ENCODE measurements around the gene ACACB. TPM values are rescaled to one million over a fixed set of nuclear protein-coding genes. Genes with fewer than 3 reads are reported as not detected.

Gene ACACB
- total RNA-seq, 2 donors from 2014 or later = 6.8 to 12.7 TPM

GRCh38 chr12:109179927-109180326, 63.5 kb downstream of the ACACB start:
- H3K4me3 Mint-ChIP-seq = no peak overlapping the region
- peak; percentile 27 for DNase-seq
- H3K9me3 Mint-ChIP-seq = peaks cover 11% of the 10 kb centered on the region
- Histone ChIP-seq H3K27me3 (ENCODE audit: control insufficient read depth, insufficient read depth, low read length, poor library complexity, severe bottlenecking) (peaks cover 2% of the 10 kb centered on the region), H3K9me3 (ENCODE audit: control insufficient read depth, low read length) (peaks cover 9% of the 10 kb centered on the region), H3K4me1 (ENCODE audit: control insufficient read depth, insufficient read depth, low read length) (no peaks in the 10 kb centered on the region), H3K36me3 (ENCODE audit: control insufficient read depth, insufficient read depth, low read length) (peaks cover 4% of the 10 kb centered on the region), H3K4me3 (ENCODE audit: low read length) (no peak overlapping the region), H3K27ac (ENCODE audit: low read depth, low read length) (no peak overlapping the region), H3K9ac (ENCODE audit: extremely low read depth, low read length, poor library complexity, severe bottlenecking) (no peak overlapping the region)
- TF ChIP-seq, protein P1, sequence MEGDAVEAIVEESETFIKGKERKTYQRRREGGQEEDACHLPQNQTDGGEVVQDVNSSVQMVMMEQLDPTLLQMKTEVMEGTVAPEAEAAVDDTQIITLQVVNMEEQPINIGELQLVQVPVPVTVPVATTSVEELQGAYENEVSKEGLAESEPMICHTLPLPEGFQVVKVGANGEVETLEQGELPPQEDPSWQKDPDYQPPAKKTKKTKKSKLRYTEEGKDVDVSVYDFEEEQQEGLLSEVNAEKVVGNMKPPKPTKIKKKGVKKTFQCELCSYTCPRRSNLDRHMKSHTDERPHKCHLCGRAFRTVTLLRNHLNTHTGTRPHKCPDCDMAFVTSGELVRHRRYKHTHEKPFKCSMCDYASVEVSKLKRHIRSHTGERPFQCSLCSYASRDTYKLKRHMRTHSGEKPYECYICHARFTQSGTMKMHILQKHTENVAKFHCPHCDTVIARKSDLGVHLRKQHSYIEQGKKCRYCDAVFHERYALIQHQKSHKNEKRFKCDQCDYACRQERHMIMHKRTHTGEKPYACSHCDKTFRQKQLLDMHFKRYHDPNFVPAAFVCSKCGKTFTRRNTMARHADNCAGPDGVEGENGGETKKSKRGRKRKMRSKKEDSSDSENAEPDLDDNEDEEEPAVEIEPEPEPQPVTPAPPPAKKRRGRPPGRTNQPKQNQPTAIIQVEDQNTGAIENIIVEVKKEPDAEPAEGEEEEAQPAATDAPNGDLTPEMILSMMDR (conservative IDR thresholded peaks at IDR 0.05) = no peak
- no peak overlapping the region for H3K27ac Mint-ChIP-seq
- H3K4me1 Mint-ChIP-seq = no peaks in the 10 kb centered on the region
- H3K27me3 Mint-ChIP-seq (ENCODE audit: insufficient read depth) = peaks cover 23% of the 10 kb centered on the region
- 92 to 96% methylated on average over 5 to 6 of the region's 6 CpGs for WGBS, 2 experiments (ENCODE audit: insufficient coverage in 1 of 2, insufficient read length in 1 of 2)
- peaks cover 47% of the 10 kb centered on the region for H3K36me3 Mint-ChIP-seq (ENCODE audit: low read depth)

DNA sequence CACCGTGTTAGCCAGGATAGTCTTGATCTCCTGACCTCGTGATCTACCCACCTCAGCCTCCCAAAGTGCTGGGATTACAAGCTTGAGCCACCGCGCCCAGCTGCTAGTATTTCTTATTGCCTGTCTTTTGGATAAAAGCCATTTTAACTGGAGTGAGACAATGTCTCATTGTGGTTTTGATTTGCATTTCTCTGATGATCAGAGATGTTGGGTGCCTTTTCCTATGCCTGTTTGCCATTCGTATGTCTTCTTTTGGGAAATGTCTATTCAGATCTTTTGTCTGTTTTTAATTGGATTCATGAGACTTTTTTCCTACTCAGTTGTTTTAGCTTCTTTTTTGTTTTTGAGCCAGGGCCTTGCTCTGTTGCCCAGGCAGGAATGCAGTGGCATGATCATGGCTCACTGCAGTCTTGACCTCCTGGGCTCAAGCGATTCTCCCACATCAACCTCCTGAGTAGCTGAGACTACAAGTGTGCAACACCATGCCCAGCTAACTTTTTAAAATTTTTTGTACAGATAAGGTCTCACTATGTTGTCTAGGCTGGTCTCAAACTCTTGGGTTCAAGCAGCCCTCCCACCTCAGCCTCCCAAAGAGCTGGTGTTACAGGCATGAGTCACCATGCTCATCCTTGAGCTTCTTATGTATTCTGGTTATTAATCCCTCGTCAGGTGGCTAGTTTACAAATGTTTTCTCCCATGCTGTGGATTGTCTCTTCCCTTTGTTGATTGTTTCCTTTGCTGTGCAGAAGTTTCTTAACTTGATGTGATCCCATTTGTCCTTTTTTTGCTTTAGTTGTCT, 65.9 kb downstream of the ACACB start:
- Histone ChIP-seq H3K36me3 (ENCODE audit: control insufficient read depth, insufficient read depth, low read length) (peaks cover 4% of the 10 kb centered on the region), H3K27ac (ENCODE audit: low read depth, low read length) (no peak overlapping the region), H3K4me3 (ENCODE audit: low read length) (no peak overlapping the region), H3K27me3 (ENCODE audit: control insufficient read depth, insufficient read depth, low read length, poor library complexity, severe bottlenecking) (peaks cover 22% of the 10 kb centered on the region), H3K9ac (ENCODE audit: extremely low read depth, low read length, poor library complexity, severe bottlenecking) (no peak overlapping the region), H3K4me1 (ENCODE audit: control insufficient read depth, insufficient read depth, low read length) (no peaks in the 10 kb centered on the region), H3K9me3 (ENCODE audit: control insufficient read depth, low read length) (peaks cover 9% of the 10 kb centered on the region)
- peaks cover 50% of the 10 kb centered on the region for H3K36me3 Mint-ChIP-seq (ENCODE audit: low read depth)
- WGBS, 2 experiments (ENCODE audit: insufficient coverage in 1 of 2, insufficient read length in 1 of 2) = 93 to 95% methylated on average over 4 to 7 of the region's 7 CpGs
- TF ChIP-seq, protein P1 (conservative IDR thresholded peaks at IDR 0.05) = no peak
- peak; percentile 28 for DNase-seq
- no peak overlapping the region for H3K27ac Mint-ChIP-seq
- peaks cover 11% of the 10 kb centered on the region for H3K9me3 Mint-ChIP-seq
- no peaks in the 10 kb centered on the region for H3K4me1 Mint-ChIP-seq
- peaks cover 42% of the 10 kb centered on the region for H3K27me3 Mint-ChIP-seq (ENCODE audit: insufficient read depth)
- H3K4me3 Mint-ChIP-seq = no peak overlapping the region

DNA sequence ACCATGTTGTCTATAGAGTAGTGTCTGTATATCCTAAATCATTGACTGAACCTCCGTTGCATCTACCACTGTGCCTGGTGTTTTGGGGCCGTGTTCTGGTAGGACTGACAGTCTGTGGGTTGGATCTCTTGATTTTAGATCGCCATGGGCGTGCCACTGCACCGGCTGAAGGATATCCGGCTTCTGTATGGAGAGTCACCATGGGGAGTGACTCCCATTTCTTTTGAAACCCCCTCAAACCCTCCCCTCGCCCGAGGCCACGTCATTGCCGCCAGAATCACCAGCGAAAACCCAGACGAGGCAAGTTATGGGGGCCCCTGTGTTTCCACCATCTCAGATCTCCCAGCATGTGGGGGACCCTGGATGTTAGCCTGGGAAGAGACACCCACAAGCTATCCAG, 69.1 kb downstream of the ACACB start:
- DNase-seq = peak; percentile 32
- Mint-ChIP-seq H3K36me3 (ENCODE audit: low read depth) (peaks cover 28% of the 10 kb centered on the region), H3K9me3 (no peaks in the 10 kb centered on the region), H3K27me3 (ENCODE audit: insufficient read depth) (peaks cover 71% of the 10 kb centered on the region), H3K4me1 (peaks cover 7% of the 10 kb centered on the region), H3K27ac (no peak overlapping the region), H3K4me3 (no peak overlapping the region)
- 91 to 95% methylated on average over 2 to 12 of the region's 12 CpGs for WGBS, 2 experiments (ENCODE audit: insufficient coverage in 1 of 2, insufficient read length in 1 of 2)
- TF ChIP-seq, protein P1 (conservative IDR thresholded peaks at IDR 0.05) = no peak
- Histone ChIP-seq H3K27me3 (ENCODE audit: control insufficient read depth, insufficient read depth, low read length, poor library complexity, severe bottlenecking) (peaks cover 50% of the 10 kb centered on the region), H3K36me3 (ENCODE audit: control insufficient read depth, insufficient read depth, low read length) (no peaks in the 10 kb centered on the region), H3K9me3 (ENCODE audit: control insufficient read depth, low read length) (no peaks in the 10 kb centered on the region), H3K9ac (ENCODE audit: extremely low read depth, low read length, poor library complexity, severe bottlenecking) (no peak overlapping the region), H3K27ac (ENCODE audit: low read depth, low read length) (no peak overlapping the region), H3K4me1 (ENCODE audit: control insufficient read depth, insufficient read depth, low read length) (no peaks in the 10 kb centered on the region), H3K4me3 (ENCODE audit: low read length) (no peak overlapping the region)
